Measurements from ENCODE around the gene TMUB1.

DNA sequence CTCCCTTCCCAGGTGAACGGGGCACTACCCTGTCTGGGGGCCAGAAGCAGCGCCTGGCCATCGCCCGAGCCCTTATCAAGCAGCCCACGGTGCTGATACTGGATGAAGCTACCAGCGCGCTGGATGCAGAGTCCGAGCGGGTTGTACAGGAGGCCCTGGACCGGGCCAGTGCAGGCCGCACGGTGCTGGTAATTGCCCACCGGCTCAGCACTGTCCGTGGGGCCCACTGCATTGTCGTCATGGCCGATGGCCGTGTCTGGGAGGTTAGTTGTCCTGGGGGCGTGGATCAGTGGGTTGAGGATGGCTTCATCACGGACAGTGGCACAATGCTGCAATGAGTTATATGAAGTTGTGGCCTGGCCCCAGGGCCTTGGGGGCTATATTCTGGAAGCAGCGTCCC is 39.3 kb downstream of the TMUB1 start:
- no peak for TF ChIP-seq GATA3 (IDR thresholded peaks at IDR 0.05; ENCODE audit: low read depth, low read length)
- TF ChIP-seq GATA2 (IDR thresholded peaks at IDR 0.05; ENCODE audit: low read depth, low read length), result no peak
